SK-N-SH treated with all-trans-retinoic acid at 6 μM for 48 hours (cell line): ENCODE measurements around the gene RASA3.

ENCODE experiments used
- ATAC-seq: fragments of 200-7000 bp; cut with Tn5 transposase; 3 replicates; pipeline ENCODE4 v1.9.1; 2020; ENCODE audit warnings: mild to moderate bottlenecking, moderate library complexity
- ARNTL ChIP-seq: fragments of 450-650 bp; formaldehyde crosslinking; IDR thresholded peaks from 2 replicates; pipeline ENCODE4 v1.5.0; 2020; ENCODE audit warnings: low read depth, mild to moderate bottlenecking, moderate library complexity, borderline replicate concordance
- CREB5 ChIP-seq: fragments of 250-450 bp; sonication (Bioruptor Pico); IDR thresholded peaks from 2 replicates; pipeline ENCODE4 v1.5.1; 2020; ENCODE audit warnings: low read depth, mild to moderate bottlenecking, moderate library complexity
- CSRNP3 ChIP-seq: fragments of 250-450 bp; sonication (Bioruptor Pico); IDR thresholded peaks from 2 replicates; pipeline ENCODE4 v1.5.1; 2021; ENCODE audit warnings: mild to moderate bottlenecking, moderate library complexity
- ESRRG ChIP-seq: fragments of 250-450 bp; sonication (Bioruptor Pico); IDR thresholded peaks from 2 replicates; pipeline ENCODE4 v1.6.1; 2021; ENCODE audit warnings: mild to moderate bottlenecking
- GLIS3 ChIP-seq: fragments of 250-450 bp; sonication (Bioruptor Pico); IDR thresholded peaks from 2 replicates; pipeline ENCODE4 v1.5.0; 2020; ENCODE audit warnings: mild to moderate bottlenecking, moderate library complexity
- ISL1 ChIP-seq: fragments of 250-450 bp; sonication (Bioruptor Pico); IDR thresholded peaks from 2 replicates; pipeline ENCODE4 v2.1.2; 2022; ENCODE audit warnings: mild to moderate bottlenecking, moderate library complexity
- OSR1 ChIP-seq: fragments of 250-450 bp; sonication (Bioruptor Pico); IDR thresholded peaks from 2 replicates; pipeline ENCODE4 v1.8.0; 2022; ENCODE audit warnings: moderate library complexity, mild to moderate bottlenecking, inconsistent platforms
- PATZ1 ChIP-seq: fragments of 250-450 bp; sonication (Bioruptor Pico); IDR thresholded peaks from 2 replicates; pipeline ENCODE4 v1.8.0; 2020; ENCODE audit warnings: mild to moderate bottlenecking, moderate library complexity, borderline replicate concordance
- PPARA ChIP-seq: fragments of 250-450 bp; sonication (Bioruptor Pico); IDR thresholded peaks from 2 replicates; pipeline ENCODE4 v1.5.0; 2020; ENCODE audit warnings: mild to moderate bottlenecking, borderline replicate concordance
- RARB ChIP-seq: fragments of 250-450 bp; sonication (Bioruptor Pico); IDR thresholded peaks from 2 replicates; pipeline ENCODE4 v1.8.0; 2021; ENCODE audit warnings: mild to moderate bottlenecking, moderate library complexity
- SNAI2 ChIP-seq: fragments of 250-450 bp; sonication (Bioruptor Pico); IDR thresholded peaks from 2 replicates; pipeline ENCODE4 v1.5.0; 2020; ENCODE audit warnings: mild to moderate bottlenecking, moderate library complexity
- TCF4 ChIP-seq: fragments of 250-450 bp; sonication (Bioruptor Pico); IDR thresholded peaks from 2 replicates; pipeline ENCODE4 v1.8.0; 2021; ENCODE audit warnings: mild to moderate bottlenecking, moderate library complexity, borderline replicate concordance
- TOX ChIP-seq: fragments of 250-450 bp; sonication (Bioruptor Pico); IDR thresholded peaks from 2 replicates; pipeline ENCODE4 v1.8.0; 2021; ENCODE audit warnings: mild to moderate bottlenecking, moderate library complexity, borderline replicate concordance
- TSHZ2 ChIP-seq: fragments of 250-450 bp; sonication (Bioruptor Pico); IDR thresholded peaks from 2 replicates; pipeline ENCODE4 v1.5.0; 2020; ENCODE audit warnings: mild to moderate bottlenecking, moderate library complexity
- ZC3H10 ChIP-seq: fragments of 250-450 bp; sonication (Bioruptor Pico); IDR thresholded peaks from 2 replicates; pipeline ENCODE4 v1.5.1; 2021; ENCODE audit warnings: mild to moderate bottlenecking, moderate library complexity
- ZFP3 ChIP-seq: fragments of 250-450 bp; sonication (Bioruptor Pico); IDR thresholded peaks from 2 replicates; pipeline ENCODE4 v1.5.0; 2020; ENCODE audit warnings: mild to moderate bottlenecking, moderate library complexity
- ZFP30 ChIP-seq: fragments of 450-650 bp; formaldehyde crosslinking; IDR thresholded peaks from 2 replicates; pipeline ENCODE4 v1.5.0; 2022; ENCODE audit warnings: mild to moderate bottlenecking, moderate library complexity
- ZNF70 ChIP-seq: fragments of 450-650 bp; formaldehyde crosslinking; IDR thresholded peaks from 2 replicates; pipeline ENCODE4 v1.5.0; 2020; ENCODE audit warnings: mild to moderate bottlenecking, moderate library complexity
- ZNF8 ChIP-seq: fragments of 450-650 bp; formaldehyde crosslinking; IDR thresholded peaks from 2 replicates; pipeline ENCODE4 v1.5.0; 2020; ENCODE audit warnings: mild to moderate bottlenecking, moderate library complexity
- TF ChIP-seq, protein P1 (sequence below): fragments of 250-450 bp; sonication (Bioruptor Pico); IDR thresholded peaks from 2 replicates; pipeline ENCODE4 v1.8.0; 2021; ENCODE audit warnings: low read depth, mild to moderate bottlenecking, moderate library complexity, borderline replicate concordance

The RASA3 gene

GRCh38 chr13:113941571-113942191 lies 190.7 kb downstream of the RASA3 start:
- TF ChIP-seq ISL1 (CRISPR knock-in tag) (no peak), ARNTL (no peak), TSHZ2 (no peak), TOX (CRISPR knock-in tag) (no peak), SNAI2 (CRISPR knock-in tag) (no peak), ZNF70 (CRISPR knock-in tag) (no peak), ZC3H10 (CRISPR knock-in tag) (no peak)
- ATAC-seq = 0 out of 3 replicates have a peak, but pooled peaks have one; percentile 18

DNA sequence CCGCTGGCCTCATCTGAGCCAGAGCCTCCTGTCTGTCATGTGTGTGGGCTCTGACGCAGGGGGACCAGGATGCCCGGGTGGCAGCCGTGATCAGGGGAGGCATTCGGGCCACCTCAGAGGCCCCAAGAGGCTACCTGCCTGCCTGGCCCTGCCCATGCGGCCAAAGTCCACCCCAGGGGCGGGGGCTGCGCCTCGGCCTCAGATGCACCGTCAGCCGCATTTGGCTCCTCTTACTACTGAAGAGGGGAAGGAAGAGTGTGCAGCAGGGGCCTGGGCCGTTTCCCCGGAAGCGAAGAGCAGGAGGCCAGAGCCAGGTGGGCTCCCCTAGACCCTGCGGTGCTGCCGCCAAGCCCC lies 192.5 kb downstream of the RASA3 start:
- ATAC-seq = no peak
- no peak for TF ChIP-seq ZNF8
- TF ChIP-seq ZFP30 (CRISPR knock-in tag) = no peak
- TF ChIP-seq CREB5 = no peak

DNA sequence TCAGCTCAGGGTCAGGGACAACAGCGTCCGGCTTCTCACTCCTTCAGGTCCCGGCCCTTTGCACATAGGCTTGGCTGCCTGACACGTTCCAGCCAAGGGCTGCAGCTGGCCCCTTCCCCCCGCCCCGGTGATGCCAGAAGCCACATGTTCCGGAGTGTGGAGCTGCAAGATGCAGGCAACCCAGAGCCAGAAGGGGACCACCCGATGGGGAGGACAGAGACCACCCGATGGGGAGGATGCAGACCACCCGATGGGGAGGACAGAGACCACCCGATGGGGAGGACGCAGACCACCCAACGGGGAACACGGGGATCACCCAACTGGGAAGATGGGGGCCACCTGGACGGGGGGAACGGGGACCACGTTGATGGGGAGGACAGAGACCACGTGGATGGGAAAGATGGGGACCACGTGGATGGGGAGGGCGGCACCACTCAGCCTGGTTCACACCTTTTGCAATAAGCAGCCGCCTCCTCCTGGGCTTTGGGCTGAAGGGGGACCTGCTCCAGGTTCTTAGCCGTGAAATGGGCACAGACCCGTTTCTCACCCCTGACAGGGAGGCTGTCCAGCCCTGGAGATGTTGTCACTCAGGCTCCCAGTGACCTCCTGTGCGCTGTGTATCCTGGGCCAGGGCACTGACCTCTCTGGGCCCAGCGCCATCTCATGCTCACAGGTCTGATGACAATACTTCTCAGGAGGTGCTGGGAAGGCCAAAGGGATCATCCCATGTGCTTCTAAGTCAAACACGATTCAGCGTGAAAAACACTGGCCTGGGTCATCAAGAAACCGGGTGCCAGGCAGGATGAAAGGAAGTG lies 193.1 kb downstream of the RASA3 start:
- no peak for ATAC-seq
- TF ChIP-seq PPARA (no peak), GLIS3 (CRISPR knock-in tag) (no peak), ZNF8 (no peak), ZFP3 (no peak)
- TF ChIP-seq, protein P1, sequence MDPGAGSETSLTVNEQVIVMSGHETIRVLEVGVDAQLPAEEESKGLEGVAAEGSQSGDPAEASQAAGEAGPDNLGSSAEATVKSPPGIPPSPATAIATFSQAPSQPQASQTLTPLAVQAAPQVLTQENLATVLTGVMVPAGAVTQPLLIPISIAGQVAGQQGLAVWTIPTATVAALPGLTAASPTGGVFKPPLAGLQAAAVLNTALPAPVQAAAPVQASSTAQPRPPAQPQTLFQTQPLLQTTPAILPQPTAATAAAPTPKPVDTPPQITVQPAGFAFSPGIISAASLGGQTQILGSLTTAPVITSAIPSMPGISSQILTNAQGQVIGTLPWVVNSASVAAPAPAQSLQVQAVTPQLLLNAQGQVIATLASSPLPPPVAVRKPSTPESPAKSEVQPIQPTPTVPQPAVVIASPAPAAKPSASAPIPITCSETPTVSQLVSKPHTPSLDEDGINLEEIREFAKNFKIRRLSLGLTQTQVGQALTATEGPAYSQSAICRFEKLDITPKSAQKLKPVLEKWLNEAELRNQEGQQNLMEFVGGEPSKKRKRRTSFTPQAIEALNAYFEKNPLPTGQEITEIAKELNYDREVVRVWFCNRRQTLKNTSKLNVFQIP (CRISPR knock-in tag) = no peak

DNA sequence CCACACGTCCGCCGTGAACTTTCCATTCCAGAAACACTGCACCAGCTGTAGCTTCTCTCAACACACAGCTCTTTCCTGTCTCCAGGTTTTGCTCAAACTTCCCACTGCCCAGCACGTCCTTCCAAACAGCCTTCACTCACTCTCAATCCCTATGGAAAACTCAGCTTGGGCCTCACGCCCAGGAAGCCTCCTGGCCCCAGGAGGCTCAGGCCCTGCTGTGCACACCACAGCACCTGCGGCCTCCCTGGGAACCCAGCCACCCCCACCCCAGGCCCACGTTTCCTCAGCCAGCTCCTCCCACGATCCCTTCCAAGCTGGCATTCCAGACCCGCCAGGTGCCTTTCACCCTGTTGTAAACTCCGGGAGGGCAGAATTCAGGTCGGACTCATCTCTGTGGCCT lies 193.7 kb downstream of the RASA3 start:
- TF ChIP-seq ZFP3 (no peak), ARNTL (no peak), OSR1 (CRISPR knock-in tag) (no peak), ZC3H10 (CRISPR knock-in tag) (no peak), CSRNP3 (CRISPR knock-in tag) (no peak), PPARA (no peak), ZNF70 (CRISPR knock-in tag) (no peak), PATZ1 (no peak), TCF4 (CRISPR knock-in tag) (no peak), ESRRG (CRISPR knock-in tag) (no peak), SNAI2 (CRISPR knock-in tag) (no peak), RARB (CRISPR knock-in tag) (no peak), GLIS3 (CRISPR knock-in tag) (no peak), TSHZ2 (no peak)
- ATAC-seq = no peak; the same call in 2 of the 3 replicates
